HepG2 (cell line): Measurements from ENCODE around the gene NDUFAF5. TPM values are rescaled to one million over a fixed set of nuclear protein-coding genes. Genes with fewer than 3 reads are reported as not detected.

ENCODE experiments used
- ATAC-seq: fragments of 200-7000 bp; cut with Tn5 transposase; 3 replicates; pipeline ENCODE4 v1.9.1; 2020; ENCODE audit warnings: mild to moderate bottlenecking, moderate library complexity
- BruUV-seq: library from RNA; stranded (reverse); fragments of 400-500 nt; replicated peaks from 2 replicates; lab custom pipeline; 2021; lab: Mats Ljungman, UMichigan
- CTCF ChIA-PET: fragments of 300-600 bp; formaldehyde crosslinking; extraction: SDS; loops from one replicate; lab custom pipeline; 2021; ENCODE audit warnings: low total read pairs, inconsistent platforms, low intra/inter-chr PET ratio; lab: Yijun Ruan, JAX
- POLR2A ChIA-PET: fragments of 350-600 bp; sonication (Branson Sonifier 250); formaldehyde crosslinking; loops from one replicate; lab custom pipeline; 2020; ENCODE audit warnings: antibody characterized with exemption, inconsistent platforms; lab: Yijun Ruan, JAX
- DNase-seq: peaks from one replicate; pipeline ENCODE4 v3.0.0-alpha.2; 2015; ENCODE audit warnings: low spot score
- FAIRE-seq: peaks from 3 replicates; lab custom pipeline; 2011; peaks lifted over from hg19 to GRCh38; lab: Jason Lieb, UNC
- H2AFZ ChIP-seq: one replicate; pipeline ENCODE4 v1.6.1; 2011; ENCODE audit warnings: low read length, inconsistent platforms
- H3K27ac ChIP-seq: fragments of 300-600 bp; 3 replicates; pipeline ENCODE4 v1.8.0; 2011; ENCODE audit warnings: mixed run types, mild to moderate bottlenecking, mixed read lengths, low read length, inconsistent platforms; ENCODE audit not compliant: insufficient read depth; ENCODE audit errors: extremely low read length
- H3K27me3 ChIP-seq, 2 experiments: fragments of 200-600 bp in 1 of 2; 2 replicates in 1 of 2; 3 replicates in 1 of 2; pipeline versions ENCODE4 v1.6.0 to v1.8.0; 2011; ENCODE audit warnings: low read length in 2 of 2, mild to moderate bottlenecking in 2 of 2, moderate library complexity in 2 of 2, inconsistent platforms in 1 of 2; ENCODE audit not compliant: insufficient read depth in 2 of 2, control insufficient read depth in 1 of 2
- H3K36me3 ChIP-seq, 2 experiments: fragments of 200-600 bp in 1 of 2; replicated peaks in 1 of 2; 2 replicates in 1 of 2; 3 replicates in 1 of 2; pipeline versions ENCODE4 v1.5.1 to v1.8.0; 2011; ENCODE audit warnings: low read length in 2 of 2, inconsistent platforms in 1 of 2; ENCODE audit not compliant: insufficient read depth in 2 of 2, control insufficient read depth in 1 of 2
- H3K4me1 ChIP-seq: 2 replicates; pipeline ENCODE4 v1.5.1; 2012; ENCODE audit warnings: low read length, inconsistent platforms; ENCODE audit not compliant: insufficient read depth
- H3K4me2 ChIP-seq: 2 replicates; pipeline ENCODE4 v1.6.0; 2011; ENCODE audit warnings: low read depth, low read length, inconsistent platforms
- H3K4me3 ChIP-seq, 3 experiments: fragments of 200-600 bp in 1 of 3; sonication (generic), shearing (Covaris generic) in 1 of 3; replicated peaks in 1 of 3; 2 replicates each; pipeline ENCODE4 v1.5.1; 2011 to 2016; ENCODE audit warnings: low read length in 3 of 3, inconsistent platforms in 2 of 3, low read depth in 2 of 3, mild to moderate bottlenecking in 2 of 3, control low read depth in 1 of 3, mixed read lengths in 1 of 3; ENCODE audit not compliant: insufficient read depth in 1 of 3
- H3K79me2 ChIP-seq: one replicate; pipeline ENCODE4 v1.6.1; 2011; ENCODE audit warnings: low read length, inconsistent platforms; ENCODE audit not compliant: insufficient read depth
- H3K9ac ChIP-seq: 2 replicates; pipeline ENCODE4 v1.6.0; 2011; ENCODE audit warnings: mild to moderate bottlenecking, low read depth, low read length, inconsistent platforms; ENCODE audit not compliant: insufficient read depth
- H3K9me3 ChIP-seq: 2 replicates; pipeline ENCODE4 v1.5.1; 2012; ENCODE audit warnings: mild to moderate bottlenecking, low read length
- H4K20me1 ChIP-seq: 2 replicates; pipeline ENCODE4 v1.6.0; 2011; ENCODE audit warnings: inconsistent platforms, mild to moderate bottlenecking, low read length, moderate library complexity; ENCODE audit not compliant: insufficient read depth
- BCL6 ChIP-seq: IDR thresholded peaks from 2 replicates; pipeline ENCODE4 v1.6.1; 2016; ENCODE audit warnings: missing genetic modification reagents, missing compliant biosample characterization
- FLYWCH1 ChIP-seq: sonication (generic); formaldehyde crosslinking; IDR thresholded peaks from 2 replicates; pipeline ENCODE4 v1.8.1; 2023; ENCODE audit warnings: mild to moderate bottlenecking, missing genetic modification reagents
- GABPA ChIP-seq, 2 experiments: IDR thresholded peaks; 2 replicates each; pipeline ENCODE4 v1.6.1; 2011 to 2016; ENCODE audit warnings: low read depth in 2 of 2, low read length in 1 of 2, missing biosample characterization in 1 of 2, missing genetic modification characterization in 1 of 2
- HDAC2 ChIP-seq: sonication (generic); formaldehyde crosslinking; IDR thresholded peaks from 2 replicates; pipeline ENCODE4 v1.4.0; 2020; ENCODE audit warnings: missing genetic modification reagents
- MATR3 ChIP-seq: sonication (generic); formaldehyde crosslinking; IDR thresholded peaks from 2 replicates; pipeline ENCODE4 v1.4.0; 2020; ENCODE audit warnings: missing genetic modification reagents
- MEIS2 ChIP-seq: sonication (generic); formaldehyde crosslinking; IDR thresholded peaks from 2 replicates; pipeline ENCODE4 v1.9.0; 2021; ENCODE audit warnings: mild to moderate bottlenecking, missing genetic modification reagents
- MTA1 ChIP-seq: sonication (generic); formaldehyde crosslinking; IDR thresholded peaks from 2 replicates; pipeline ENCODE4 v1.4.0; 2020; ENCODE audit warnings: missing genetic modification reagents, mild to moderate bottlenecking, borderline replicate concordance
- SP4 ChIP-seq: sonication (generic); formaldehyde crosslinking; IDR thresholded peaks from 2 replicates; pipeline ENCODE4 v1.8.1; 2023; ENCODE audit warnings: mild to moderate bottlenecking, missing genetic modification reagents
- THAP11 ChIP-seq: IDR thresholded peaks from 2 replicates; pipeline ENCODE4 v1.6.1; 2016; ENCODE audit warnings: missing biosample characterization, missing genetic modification reagents
- TRIM24 ChIP-seq: sonication (generic); formaldehyde crosslinking; IDR thresholded peaks from 2 replicates; pipeline ENCODE4 v1.8.0; 2022; ENCODE audit warnings: mild to moderate bottlenecking, missing genetic modification reagents
- ZFP36 ChIP-seq: fragments of 150-350 bp; IDR thresholded peaks from 2 replicates; pipeline ENCODE4 v1.6.1; 2018; ENCODE audit warnings: borderline replicate concordance, low read length, low read depth; ENCODE audit not compliant: partially characterized antibody
- ZNF207 ChIP-seq: fragments of 450-650 bp; IDR thresholded peaks from 2 replicates; pipeline ENCODE4 v1.6.1; 2016; ENCODE audit warnings: antibody characterized with exemption, borderline replicate concordance
- ZNF253 ChIP-seq: sonication (generic); formaldehyde crosslinking; IDR thresholded peaks from 2 replicates; pipeline ENCODE4 v1.8.0; 2022; ENCODE audit warnings: mild to moderate bottlenecking, missing genetic modification reagents, borderline replicate concordance
- ZNF354B ChIP-seq: sonication (generic); formaldehyde crosslinking; IDR thresholded peaks from 2 replicates; pipeline ENCODE4 v1.8.0; 2022; ENCODE audit warnings: mild to moderate bottlenecking, missing genetic modification reagents
- ZNF713 ChIP-seq: sonication (generic); formaldehyde crosslinking; IDR thresholded peaks from 2 replicates; pipeline ENCODE4 v1.4.0; 2020; ENCODE audit warnings: mild to moderate bottlenecking, missing genetic modification reagents
- ZSCAN12 ChIP-seq: sonication (generic); formaldehyde crosslinking; IDR thresholded peaks from 2 replicates; pipeline ENCODE4 v1.9.0; 2021; ENCODE audit warnings: mild to moderate bottlenecking, missing genetic modification reagents
- WGBS: methylation state at CpG from one replicate; pipeline ENCODE4 v1.1.6; 2017; ENCODE audit warnings: low lambda C conversion rate; 5-methylcytosine and 5-hydroxymethylcytosine counted together
- in situ Hi-C: cut with HindIII; loops from 2 replicates; pipeline ENCODE4 v1.10.0; 2017; ENCODE audit warnings: low pct_unique_long_range_greater_than_20kb; ENCODE audit not compliant: extremely low pct_ligation_motif_present
- intact Hi-C: fragments of 100-400 bp; cut with micrococcal nuclease; formaldehyde crosslinking; loops from one replicate; pipeline ENCODE4 v1.10.0; 2022; ENCODE audit not compliant: unreplicated experiment
- polyA plus RNA-seq, 8 experiments: library from polyadenylated mRNA; depleted of rRNA in 3 of 8; stranded (reverse) in 7 of 8; unstranded in 1 of 8; fragments of >200 nt; fragmentation: Illumina TruSeq in 4 of 8; extraction: Trizol in 4 of 8; gene quantifications; 2 replicates each; pipeline versions ENCODE4 v1.2.1 to v1.2.3, GENCODE V29; 2011 to 2016; ENCODE audit warnings: low read depth in 4 of 8, missing spikeins in 1 of 8, mixed read lengths in 1 of 8; ENCODE audit not compliant: insufficient read depth in 1 of 8
- total RNA-seq, 5 experiments: library from RNA; depleted of rRNA; stranded (reverse); fragments of >200 nt; fragmentation: Illumina TruSeq; extraction: Trizol; gene quantifications; 2 replicates each; pipeline ENCODE4 v1.2.3, GENCODE V29; 2016; ENCODE audit warnings: low read depth in 1 of 5
- TF ChIP-seq, protein P1 (sequence below): sonication (generic); formaldehyde crosslinking; IDR thresholded peaks from 2 replicates; pipeline ENCODE4 v1.8.0; 2022; ENCODE audit warnings: missing genetic modification reagents, low read depth, mild to moderate bottlenecking, borderline replicate concordance
- TF ChIP-seq, protein P2 (sequence below): IDR thresholded peaks from 2 replicates; pipeline ENCODE4 v1.4.0; 2020; ENCODE audit warnings: mild to moderate bottlenecking, missing genetic modification reagents

The NDUFAF5 gene
- total and polyA plus RNA-seq, 2 of the 13 experiments (the other 11 are each of a cell fraction or from before 2014, with no cell fraction given), result 23.1 to 66.7 TPM

DNA sequence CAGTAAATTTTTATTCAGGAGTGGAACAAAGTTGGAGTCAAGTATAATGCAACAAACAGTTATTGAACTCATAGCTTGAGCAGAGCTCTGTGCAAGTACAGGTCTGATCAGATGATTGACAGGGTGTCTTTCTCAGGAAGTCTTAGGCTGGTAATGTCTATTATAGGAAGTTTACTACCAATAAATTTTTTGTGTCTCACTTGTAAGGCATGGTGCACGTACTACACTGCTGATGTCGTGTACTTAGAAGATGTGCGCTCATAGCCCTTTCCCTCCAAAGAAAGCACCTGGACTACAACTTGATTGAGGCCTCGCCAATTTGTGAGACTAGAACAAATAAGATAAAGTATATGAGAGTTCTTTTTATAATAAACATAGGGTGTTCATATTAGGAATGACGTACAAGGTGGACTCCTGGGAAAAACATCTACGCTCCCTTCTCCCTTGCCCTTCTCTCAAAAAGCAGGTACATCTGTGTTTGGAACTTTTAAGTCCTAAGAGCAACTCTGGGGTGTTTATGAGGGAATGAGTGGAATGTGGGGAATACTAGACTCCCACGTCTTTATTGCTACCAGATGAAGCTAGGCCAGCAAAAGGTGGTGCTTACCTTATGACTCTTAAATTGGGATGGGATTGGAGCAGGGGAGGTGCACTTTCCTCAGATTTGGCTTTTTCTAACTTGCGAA is 1.5 kb downstream of the NDUFAF5 start (continued):
- TF ChIP-seq MEIS2 (CRISPR knock-in tag), result 0 out of 2 replicates have a peak, but pooled peaks have one; percentile 15
- TF ChIP-seq, all 625 proteins: peak for 14

DNA sequence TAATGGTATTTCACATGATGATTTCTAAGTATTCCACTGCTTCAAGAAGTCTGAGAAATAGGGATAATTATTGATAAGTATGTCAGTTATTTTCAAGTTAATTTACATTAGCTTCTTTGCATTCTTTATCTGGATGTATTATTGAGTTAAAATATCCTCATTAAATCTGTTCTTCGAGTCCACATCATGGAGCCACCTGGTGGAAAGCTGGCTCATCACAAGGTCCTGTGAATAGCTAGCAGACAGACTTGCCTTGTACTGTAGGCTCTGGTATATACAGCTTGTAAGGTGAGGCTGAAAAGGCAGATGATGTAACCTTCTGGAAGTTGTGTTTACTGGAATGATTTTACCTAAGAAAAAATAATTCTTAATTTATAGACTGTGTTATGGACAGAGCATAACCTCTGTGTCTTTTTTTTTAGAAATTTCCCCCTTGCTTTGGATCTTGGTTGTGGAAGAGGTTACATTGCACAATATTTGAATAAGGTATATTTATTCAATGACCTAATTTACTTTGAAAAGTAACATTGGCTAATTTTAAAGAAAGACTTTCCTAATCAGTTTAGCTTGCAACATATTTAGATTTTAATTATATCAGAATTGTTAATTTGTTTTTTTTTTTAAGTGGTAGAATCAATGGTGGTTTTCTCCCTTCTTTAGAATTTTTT is 3.5 kb downstream of the NDUFAF5 start:
- H3K27ac ChIP-seq, result peak overlapping the region; percentile 51
- H3K9me3 ChIP-seq, result no peaks in the 10 kb centered on the region
- peaks cover 27 to 53% of the 10 kb centered on the region in 2 experiments for H3K36me3 ChIP-seq
- no peaks in the 10 kb centered on the region; the same call in 1 of the 2 replicates for H4K20me1 ChIP-seq
- H3K27me3 ChIP-seq, result no peaks in the 10 kb centered on the region; a peak in 1 of 5 replicates
- ATAC-seq (peak; percentile 68), FAIRE-seq (peak; percentile 90), DNase-seq (peak; percentile 88)
- H3K4me3 ChIP-seq, result no peak overlapping the region
- ChIA-PET CTCF (interaction anchor here (0.7 to 0.8 kb wide), 2 partner anchors 16 to 178 kb away, joined by 3 read pairs; no protein-coding TSS in a partner anchor), POLR2A (interaction anchor here (0.7 to 2.5 kb wide), 6 partner anchors 11 to 544 kb away, joined by 3 to 14 read pairs (median 4); no protein-coding TSS in a partner anchor)
- H3K79me2 ChIP-seq, result peaks cover 56% of the 10 kb centered on the region
- in situ Hi-C loops, result loop anchor here (10.0 kb wide), 2 partner anchors 814 to 864 kb away; no protein-coding TSS in a partner anchor
- intact Hi-C loops, result loop anchor here (5.0 to 10.0 kb wide), 3 partner anchors 464 to 861 kb away; no protein-coding TSS in a partner anchor
- 2% methylated on average over 1 of the region's 1 CpG for WGBS
- peak overlapping the region; percentile 43 for H3K4me2 ChIP-seq
- no TSS peak for BruUV-seq
- no peak overlapping the region for H3K9ac ChIP-seq
- H3K4me1 ChIP-seq, result peaks cover 57% of the 10 kb centered on the region
- no peak overlapping the region for H2AFZ ChIP-seq
- TF ChIP-seq ZFP36 (no peak), GABPA (IDR thresholded peaks at IDR 0.05; ENCODE audit: low read depth, low read length) (no peak), GABPA (CRISPR knock-in tag; IDR thresholded peaks at IDR 0.05; ENCODE audit: low read depth) (no peak), TRIM24 (CRISPR knock-in tag) (no peak), ZSCAN12 (CRISPR knock-in tag) (no peak), MTA1 (CRISPR knock-in tag) (no peak), ZNF207 (no peak), FLYWCH1 (CRISPR knock-in tag) (no peak), ZNF253 (no peak), SP4 (no peak), THAP11 (CRISPR knock-in tag) (no peak), MATR3 (no peak), ZNF354B (no peak), HDAC2 (CRISPR knock-in tag) (0 out of 2 replicates have a peak, but pooled peaks have one; percentile 13), BCL6 (peak; percentile 57; the same call in 1 of the 2 replicates), ZNF713 (CRISPR knock-in tag) (no peak)
- TF ChIP-seq, protein P1, sequence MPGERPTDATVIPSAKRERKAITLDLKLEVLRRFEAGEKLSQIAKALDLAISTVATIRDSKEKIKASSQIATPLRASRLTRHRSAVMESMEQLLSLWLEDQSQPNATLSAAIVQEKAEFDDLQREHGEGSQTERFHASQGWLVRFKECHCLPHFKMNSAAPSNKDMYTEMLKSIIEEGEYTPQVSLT (CRISPR knock-in tag), result no peak
- TF ChIP-seq, protein P2, sequence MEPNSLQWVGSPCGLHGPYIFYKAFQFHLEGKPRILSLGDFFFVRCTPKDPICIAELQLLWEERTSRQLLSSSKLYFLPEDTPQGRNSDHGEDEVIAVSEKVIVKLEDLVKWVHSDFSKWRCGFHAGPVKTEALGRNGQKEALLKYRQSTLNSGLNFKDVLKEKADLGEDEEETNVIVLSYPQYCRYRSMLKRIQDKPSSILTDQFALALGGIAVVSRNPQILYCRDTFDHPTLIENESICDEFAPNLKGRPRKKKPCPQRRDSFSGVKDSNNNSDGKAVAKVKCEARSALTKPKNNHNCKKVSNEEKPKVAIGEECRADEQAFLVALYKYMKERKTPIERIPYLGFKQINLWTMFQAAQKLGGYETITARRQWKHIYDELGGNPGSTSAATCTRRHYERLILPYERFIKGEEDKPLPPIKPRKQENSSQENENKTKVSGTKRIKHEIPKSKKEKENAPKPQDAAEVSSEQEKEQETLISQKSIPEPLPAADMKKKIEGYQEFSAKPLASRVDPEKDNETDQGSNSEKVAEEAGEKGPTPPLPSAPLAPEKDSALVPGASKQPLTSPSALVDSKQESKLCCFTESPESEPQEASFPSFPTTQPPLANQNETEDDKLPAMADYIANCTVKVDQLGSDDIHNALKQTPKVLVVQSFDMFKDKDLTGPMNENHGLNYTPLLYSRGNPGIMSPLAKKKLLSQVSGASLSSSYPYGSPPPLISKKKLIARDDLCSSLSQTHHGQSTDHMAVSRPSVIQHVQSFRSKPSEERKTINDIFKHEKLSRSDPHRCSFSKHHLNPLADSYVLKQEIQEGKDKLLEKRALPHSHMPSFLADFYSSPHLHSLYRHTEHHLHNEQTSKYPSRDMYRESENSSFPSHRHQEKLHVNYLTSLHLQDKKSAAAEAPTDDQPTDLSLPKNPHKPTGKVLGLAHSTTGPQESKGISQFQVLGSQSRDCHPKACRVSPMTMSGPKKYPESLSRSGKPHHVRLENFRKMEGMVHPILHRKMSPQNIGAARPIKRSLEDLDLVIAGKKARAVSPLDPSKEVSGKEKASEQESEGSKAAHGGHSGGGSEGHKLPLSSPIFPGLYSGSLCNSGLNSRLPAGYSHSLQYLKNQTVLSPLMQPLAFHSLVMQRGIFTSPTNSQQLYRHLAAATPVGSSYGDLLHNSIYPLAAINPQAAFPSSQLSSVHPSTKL (CRISPR knock-in tag), result 0 out of 2 replicates have a peak, but pooled peaks have one; percentile 24
